ENCODE data around the gene MRPL1.
"Not testable (repeated sequence)": the region's sequence is repeated elsewhere in the genome, so short reads cannot be mapped to it uniquely, and the experiment has no call there.

Gene MRPL1

DNA sequence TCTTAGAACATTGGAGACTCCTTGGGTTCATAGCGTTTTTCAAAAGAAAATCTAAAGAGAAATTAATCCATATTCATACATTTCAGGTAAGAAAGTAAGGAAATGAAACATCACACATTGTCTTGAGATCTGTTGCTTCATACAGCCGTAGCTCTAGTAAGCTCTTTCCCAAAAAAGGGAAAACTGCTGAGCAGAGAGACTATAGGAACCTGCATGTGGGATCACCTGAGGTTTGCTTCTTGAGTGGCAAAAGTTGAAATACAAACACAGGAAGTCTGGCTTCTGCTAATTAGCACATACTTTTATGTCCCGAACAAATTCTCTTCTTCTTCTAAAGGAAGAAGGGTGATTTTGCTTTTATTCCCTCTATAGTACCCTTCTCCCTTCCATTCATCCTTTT lies 57.7 kb downstream of the MRPL1 start:
- DNase-seq = no peak

DNA sequence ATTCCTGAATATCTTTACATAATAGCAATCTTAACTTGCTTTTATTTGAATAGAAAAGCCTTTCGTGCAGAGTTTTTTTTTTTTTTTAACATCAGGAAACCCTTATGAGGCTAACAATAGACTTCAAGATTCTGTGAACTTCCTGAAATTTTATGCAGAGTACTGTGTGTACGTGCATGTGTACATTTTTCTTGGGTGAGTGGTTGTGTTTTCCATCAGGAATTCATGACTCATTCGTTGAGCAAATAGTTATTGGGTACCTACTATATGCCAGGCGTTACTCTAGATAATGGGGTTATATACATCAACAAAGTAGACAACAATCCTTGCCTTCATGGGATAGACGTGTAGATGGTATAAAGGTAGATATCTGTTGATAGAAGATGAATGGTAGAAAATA lies 59.1 kb downstream of the MRPL1 start:
- no peak for DNase-seq

GRCh38 chr4:77922158-77923094 lies 59.8 kb downstream of the MRPL1 start:
- no peak for DNase-seq

GRCh38 chr4:77927991-77928925 lies 65.6 kb downstream of the MRPL1 start:
- DNase-seq = peak; percentile 77

- no peak for DNase-seq
Measured at GRCh38 chr4:77930154-77930639, 67.6 kb downstream of the MRPL1 start.

GRCh38 chr4:77930876-77931275 lies 68.2 kb downstream of the MRPL1 start:
- DNase-seq = no peak

- DNase-seq = no peak
Measured at GRCh38 chr4:77931452-77932135, 69.0 kb downstream of the MRPL1 start.

DNA sequence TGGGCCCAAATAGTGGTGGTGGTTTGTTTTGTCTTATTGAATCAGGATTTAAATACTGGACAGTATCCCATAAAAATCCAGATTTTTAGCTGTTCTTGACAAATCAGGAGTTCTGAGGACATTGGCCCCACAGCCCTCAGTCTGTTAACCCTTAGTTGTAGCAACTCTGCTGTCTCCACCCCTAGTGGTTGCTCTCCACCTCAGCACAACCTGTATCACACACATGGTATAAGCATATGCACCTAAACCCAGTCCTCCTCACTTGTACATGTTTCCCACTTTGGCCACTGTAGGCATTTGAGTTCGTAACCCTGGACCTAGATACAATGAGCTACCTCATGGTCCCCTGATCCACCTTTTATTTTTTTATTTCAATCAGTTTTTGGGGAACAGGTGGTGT lies 75.9 kb downstream of the MRPL1 start:
- DNase-seq = no peak

DNA sequence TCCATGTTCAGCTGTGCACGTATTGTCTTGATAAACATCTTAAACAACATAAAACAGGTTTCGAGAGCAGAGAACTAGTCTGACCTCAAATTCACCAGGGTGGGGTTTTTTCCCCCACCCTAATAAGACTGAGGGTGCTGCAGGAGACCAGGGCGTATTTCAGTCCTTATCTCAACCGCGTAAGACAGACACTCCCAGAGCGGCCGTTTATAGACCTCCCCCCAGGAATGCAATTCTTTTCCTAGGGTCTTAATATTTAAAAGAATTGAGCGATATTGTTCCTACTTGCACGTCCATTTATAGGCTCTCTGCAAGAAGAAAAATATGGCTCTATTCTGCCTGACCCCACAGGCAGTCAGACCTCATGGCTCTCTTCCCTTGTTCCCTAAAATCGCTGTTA lies 83.3 kb downstream of the MRPL1 start:
- DNase-seq = not testable (repeated sequence)

- DNase-seq = no peak
Measured at GRCh38 chr4:77950203-77950602, 87.6 kb downstream of the MRPL1 start.

DNA sequence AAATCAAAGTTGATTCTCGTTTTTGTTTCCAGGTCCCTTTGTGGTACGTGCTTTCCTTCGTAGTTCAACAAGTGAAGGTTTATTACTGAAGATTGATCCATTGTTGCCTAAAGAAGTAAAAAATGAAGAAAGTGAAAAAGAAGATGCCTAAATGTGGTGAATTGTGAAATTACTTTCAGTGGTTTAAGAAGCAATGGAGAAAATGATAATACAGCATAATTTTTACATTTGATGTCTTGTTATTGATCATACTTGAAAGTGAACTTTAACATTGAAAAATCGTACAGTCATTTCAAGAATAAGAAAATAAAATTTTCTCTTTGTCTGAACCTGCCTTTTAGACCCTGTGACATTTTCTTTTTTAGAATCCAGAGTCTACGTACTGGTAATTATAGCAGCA lies 89.8 kb downstream of the MRPL1 start:
- DNase-seq = no peak

DNA sequence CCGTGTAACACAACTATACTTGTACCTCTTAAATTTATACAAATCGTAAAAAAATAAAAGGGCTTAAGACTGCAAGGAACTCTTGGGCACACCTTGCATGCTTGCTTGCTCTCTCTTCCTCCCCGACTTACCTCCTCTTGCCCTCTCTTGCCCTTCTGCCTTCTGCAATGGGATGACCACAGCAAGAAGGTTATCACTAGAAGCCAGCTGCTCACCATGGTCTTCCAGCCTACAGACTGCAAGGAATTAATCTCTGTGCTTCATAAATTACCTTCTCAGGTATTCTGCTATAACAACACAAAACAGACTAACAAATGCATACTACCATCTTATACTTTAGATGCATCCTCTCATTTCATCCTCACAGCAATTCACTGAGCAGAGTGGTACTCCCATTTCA lies 92.1 kb downstream of the MRPL1 start:
- no peak for DNase-seq

GRCh38 chr4:77956917-77957316 lies 94.3 kb downstream of the MRPL1 start:
- DNase-seq = no peak

- DNase-seq = no peak
Measured at GRCh38 chr4:77958897-77959296, 96.3 kb downstream of the MRPL1 start.

- DNase-seq = peak; percentile 1
Measured at GRCh38 chr4:77959566-77960338, 97.1 kb downstream of the MRPL1 start.

GRCh38 chr4:77960367-77960766 lies 97.7 kb downstream of the MRPL1 start:
- DNase-seq = no peak

DNA sequence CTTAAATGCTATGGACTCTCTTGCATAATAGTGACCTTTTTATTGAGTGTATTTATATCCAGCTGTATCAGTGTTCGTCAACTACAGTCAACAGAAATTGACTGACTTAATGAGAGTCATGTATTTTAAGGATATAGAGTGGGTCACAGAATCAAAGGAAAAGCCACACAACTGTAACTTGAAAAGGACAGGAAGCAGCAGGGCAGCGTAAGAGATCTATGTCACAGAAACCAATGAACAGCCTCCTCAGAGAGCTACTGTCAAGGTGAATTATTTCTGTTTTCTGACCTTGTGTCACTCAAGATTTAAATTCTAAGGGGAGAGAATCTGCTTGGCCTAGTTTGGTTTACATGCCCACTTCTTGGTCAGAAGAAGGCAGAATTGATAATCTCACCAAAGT lies 100.4 kb downstream of the MRPL1 start:
- no peak for DNase-seq

DNA sequence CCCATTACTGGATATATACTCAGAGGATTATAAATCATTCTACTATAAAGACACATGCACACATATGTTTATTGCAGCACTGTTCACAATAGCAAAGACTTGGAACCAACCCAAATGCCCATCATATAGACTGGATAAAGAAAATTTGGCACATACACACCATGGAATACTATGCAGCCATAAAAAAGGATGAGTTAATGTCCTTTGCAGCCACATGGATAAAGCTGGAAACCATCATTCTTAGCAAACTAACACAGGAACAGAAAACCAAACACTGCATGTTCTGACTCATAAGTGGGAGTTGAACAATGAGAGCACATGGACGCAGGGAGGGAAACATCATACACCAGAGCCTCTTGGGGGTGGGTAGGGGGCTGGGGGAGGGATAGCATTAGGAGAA lies 111.0 kb downstream of the MRPL1 start:
- DNase-seq = not testable (repeated sequence)

- not testable (repeated sequence) for DNase-seq
Measured at GRCh38 chr4:77982900-77983540, 120.4 kb downstream of the MRPL1 start.

- DNase-seq = not testable (repeated sequence)
Measured at GRCh38 chr4:77983612-77984311, 121.1 kb downstream of the MRPL1 start.

GRCh38 chr4:77989968-77990367 lies 127.3 kb downstream of the MRPL1 start:
- DNase-seq = no peak

Measured in NCI-H1436 treated with DMSO at 0.1 percent for 48 hours (cell line).